GM19239 (cell line): ENCODE data around the gene YWHAH.

Experiments used
- DNase-seq: peaks from one replicate; pipeline ENCODE4 v3.0.0; 2011; ENCODE audit warnings: low spot score; ENCODE audit not compliant: insufficient read length
- FAIRE-seq: peaks from 2 replicates; lab custom pipeline; 2011; peaks lifted over from hg19 to GRCh38; lab: Jason Lieb, UNC

The YWHAH gene

GRCh38 chr22:31922534-31922933 is 21.8 kb upstream of the YWHAH start:
- DNase-seq: no peak

GRCh38 chr22:31923136-31923535 is 21.2 kb upstream of the YWHAH start:
- FAIRE-seq (no peak), DNase-seq (no peak)

More at GRCh38 chr22:31922534-31922933, 21.8 kb upstream of the YWHAH start:
- FAIRE-seq: no peak

DNA sequence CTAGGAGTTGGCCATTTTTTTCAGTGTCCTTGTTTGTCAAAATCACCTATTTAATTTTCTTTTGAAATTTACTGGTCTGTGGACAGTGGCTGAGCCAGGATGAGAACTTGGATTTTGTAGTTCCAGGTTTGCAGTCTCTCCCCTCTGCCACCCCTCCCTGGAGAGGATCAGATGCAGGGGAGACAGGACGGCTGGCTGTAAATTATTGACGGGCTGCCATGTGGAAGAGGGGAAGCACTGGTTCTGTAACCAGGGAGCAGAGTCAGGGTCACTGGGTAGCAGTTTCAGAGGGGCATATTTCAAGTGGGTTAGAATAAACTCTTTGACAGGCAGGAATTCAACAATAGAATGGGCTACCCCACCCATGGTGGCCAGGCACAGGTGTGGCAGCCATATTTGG is 20.6 kb upstream of the YWHAH start:
- DNase-seq: no peak
- FAIRE-seq: no peak

DNA sequence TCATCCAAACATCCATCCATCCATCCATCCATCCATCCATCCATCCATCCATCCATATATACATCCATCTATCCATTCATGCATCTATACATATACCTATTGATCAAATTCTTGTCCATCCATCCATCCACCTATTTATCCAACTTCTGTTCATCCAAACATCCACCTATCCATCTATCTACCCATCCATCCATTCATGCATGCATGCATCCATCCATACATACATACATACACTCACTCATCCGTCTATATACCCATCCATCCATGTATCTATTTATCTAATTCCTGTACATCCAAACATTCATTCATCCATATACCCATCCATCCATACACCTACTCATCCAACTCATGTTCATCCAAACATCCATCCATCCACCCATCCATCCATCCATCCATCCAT is 19.3 kb upstream of the YWHAH start:
- no peak for FAIRE-seq
- no peak for DNase-seq

DNA sequence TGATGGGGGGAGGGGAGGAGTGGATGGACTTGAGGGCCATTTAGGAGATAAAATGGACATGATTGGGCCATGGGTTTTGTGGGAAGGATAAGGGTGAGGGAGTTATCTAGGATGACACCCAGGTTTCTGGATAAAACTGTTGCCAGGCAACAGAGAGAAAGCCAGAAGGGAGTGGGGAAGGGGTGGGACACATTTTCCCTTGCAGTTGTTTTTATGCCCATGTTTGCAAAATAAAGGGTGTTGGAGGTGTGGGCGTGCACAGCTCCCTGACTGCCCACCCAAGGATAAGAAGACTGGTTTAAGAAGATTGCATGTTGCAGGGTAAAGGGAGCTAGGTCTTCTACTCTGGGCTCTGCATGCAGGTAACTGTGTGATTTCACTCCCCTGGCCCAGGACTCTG is 18.3 kb upstream of the YWHAH start:
- FAIRE-seq: no peak
- DNase-seq: no peak

DNA sequence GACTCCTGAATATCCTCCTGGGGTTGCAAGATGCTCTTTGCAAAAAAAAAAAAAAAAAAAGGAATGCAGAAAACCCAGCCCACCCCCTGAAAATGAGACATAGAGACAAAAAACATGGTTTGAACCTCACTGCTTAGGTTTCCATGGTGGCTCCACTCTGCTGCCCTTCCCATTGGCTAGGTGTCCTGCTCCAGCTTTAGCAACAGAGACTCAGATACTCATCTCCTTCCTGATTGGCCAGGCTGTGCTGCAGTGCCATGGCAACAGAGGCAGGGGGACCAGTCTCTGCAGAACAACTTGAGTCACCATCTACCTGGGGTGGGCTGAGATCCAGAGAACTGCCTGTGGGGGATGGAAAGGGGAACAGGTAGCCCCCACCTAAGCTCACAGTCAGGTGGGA is 17.4 kb upstream of the YWHAH start:
- FAIRE-seq (no peak), DNase-seq (no peak)

GRCh38 chr22:31927562-31927961 is 16.8 kb upstream of the YWHAH start:
- FAIRE-seq: no peak
- DNase-seq: no peak

GRCh38 chr22:31929167-31929930 is 15.0 kb upstream of the YWHAH start:
- DNase-seq (no peak), FAIRE-seq (no peak)

DNA sequence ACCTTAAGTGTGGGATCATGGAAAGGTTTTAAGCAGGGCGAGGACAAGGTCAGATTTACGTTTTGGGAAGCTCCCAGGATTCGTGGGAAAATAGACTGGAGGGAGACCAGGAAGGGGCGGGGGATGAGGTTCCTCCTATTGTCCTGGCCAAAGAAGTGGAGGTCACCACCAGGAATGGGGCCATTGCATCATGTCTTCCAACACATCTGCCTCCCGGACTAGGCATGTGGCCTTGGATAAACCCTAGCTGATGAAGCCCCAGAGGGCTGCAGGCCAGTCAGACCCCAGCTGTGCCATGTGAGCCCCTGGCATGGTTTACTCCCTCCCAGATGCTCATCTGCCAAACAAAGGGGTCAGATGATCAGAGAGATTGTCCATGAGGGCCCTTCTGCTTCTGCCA is 11.5 kb upstream of the YWHAH start:
- FAIRE-seq (no peak), DNase-seq (no peak)

- no peak for FAIRE-seq
- no peak for DNase-seq
Observed at GRCh38 chr22:31933406-31933805, 10.9 kb upstream of the YWHAH start.

GRCh38 chr22:31933816-31934482 is 10.4 kb upstream of the YWHAH start:
- FAIRE-seq (no peak), DNase-seq (no peak)

- FAIRE-seq (no peak), DNase-seq (no peak)
Observed at GRCh38 chr22:31935961-31936635, 8.2 kb upstream of the YWHAH start.

DNA sequence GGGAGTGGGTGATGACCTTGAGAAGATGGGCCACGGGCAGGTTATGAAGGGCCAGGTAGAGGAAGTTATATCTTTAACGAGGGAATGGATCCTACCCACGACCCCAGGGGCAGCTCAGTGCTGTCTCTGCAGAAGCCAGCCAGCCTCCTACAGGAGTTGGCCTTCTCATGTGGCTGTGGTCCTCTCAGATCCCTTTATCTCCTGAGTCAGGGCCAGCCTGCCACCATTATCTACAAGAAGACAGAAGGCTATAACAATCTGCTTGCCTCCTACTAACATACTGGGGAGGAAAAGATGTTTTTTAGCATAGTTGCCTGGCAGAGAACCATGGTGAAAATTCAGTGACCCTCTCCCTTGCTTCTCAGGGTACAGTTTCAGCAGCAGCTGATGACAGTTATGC is 7.0 kb upstream of the YWHAH start:
- FAIRE-seq: no peak
- DNase-seq: no peak

DNA sequence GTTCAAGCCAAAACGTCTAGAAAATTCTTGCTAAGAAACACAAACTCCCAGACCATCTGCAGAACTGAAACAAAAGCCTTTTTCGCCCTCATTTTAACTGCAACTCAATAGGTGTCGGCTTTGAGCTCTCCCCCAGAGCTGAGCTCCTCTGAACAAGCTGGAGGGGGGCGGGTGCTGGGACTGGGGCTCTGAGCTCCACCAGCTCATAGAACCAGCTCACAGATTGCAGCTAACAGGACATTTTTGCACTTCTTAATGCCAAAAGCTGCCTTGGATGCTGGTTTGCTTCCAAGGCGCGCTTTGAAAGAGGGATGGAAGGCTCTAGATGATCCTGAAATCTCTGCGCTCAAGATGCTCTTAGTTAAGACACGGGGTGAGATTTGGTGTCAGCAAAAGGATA is 6.0 kb upstream of the YWHAH start:
- DNase-seq: no peak
- no peak for FAIRE-seq

DNA sequence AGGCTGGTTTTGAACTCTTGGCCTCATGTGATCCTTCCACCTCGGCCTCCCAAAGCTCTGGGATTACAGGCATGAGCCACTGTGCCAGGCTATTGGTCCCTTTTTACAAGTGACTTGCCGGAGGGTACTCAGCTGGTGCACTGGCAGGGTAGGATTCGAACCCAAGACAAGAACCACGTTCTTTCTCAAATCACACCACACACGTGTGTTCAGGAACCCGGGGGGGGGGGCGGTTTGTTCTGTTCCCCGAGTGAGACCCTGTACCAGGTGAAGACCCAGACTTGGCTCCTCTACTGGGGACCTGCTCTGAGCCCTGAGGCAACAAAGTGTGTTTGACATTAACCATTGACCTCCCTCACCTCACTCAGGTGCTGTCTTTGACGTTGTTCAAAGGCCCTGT is 3.8 kb upstream of the YWHAH start:
- FAIRE-seq (no peak), DNase-seq (no peak)

- no peak for DNase-seq
- no peak for FAIRE-seq
Observed at GRCh38 chr22:31942091-31942490, 2.2 kb upstream of the YWHAH start.

- DNase-seq (no peak), FAIRE-seq (peak; percentile 18)
Observed at GRCh38 chr22:31943206-31943977, 943 bp upstream of the YWHAH start.

DNA sequence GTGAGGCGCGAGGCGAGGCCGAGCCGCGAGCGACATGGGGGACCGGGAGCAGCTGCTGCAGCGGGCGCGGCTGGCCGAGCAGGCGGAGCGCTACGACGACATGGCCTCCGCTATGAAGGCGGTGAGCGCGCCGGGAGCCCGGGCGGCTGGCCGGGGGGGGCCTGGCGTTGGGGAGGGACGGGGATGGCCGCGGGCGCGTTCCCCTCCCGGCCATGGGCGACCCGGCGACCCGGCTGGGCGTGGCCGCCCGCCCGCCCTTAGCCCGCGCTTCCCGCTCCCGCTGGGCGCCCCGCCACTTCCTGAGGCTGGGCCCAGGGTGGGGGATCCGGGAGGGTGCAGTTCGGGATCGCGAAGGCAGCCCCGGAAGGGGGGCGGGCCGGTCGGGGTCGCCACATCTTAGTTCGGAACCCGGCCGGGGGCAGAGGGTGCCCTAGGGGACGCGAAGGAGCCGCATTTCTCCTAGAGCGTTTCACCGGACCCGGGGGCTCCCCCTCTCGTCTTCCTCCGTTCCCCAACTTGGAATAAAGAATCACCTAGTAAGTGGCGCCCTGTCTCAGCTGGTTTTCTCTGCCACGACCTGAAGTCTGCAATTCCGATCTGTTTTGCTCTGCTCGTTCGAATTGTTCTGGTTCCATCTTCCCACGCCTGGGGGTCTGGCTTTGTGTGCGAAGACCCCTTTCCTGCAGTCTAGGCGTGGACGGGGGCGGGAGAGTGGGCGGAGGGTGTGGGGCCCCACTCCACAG is 536 bp downstream of the YWHAH start:
- no peak for DNase-seq
- FAIRE-seq: no peak

GRCh38 chr22:31945443-31945855 is 1.1 kb downstream of the YWHAH start:
- DNase-seq (no peak), FAIRE-seq (peak; percentile 71)
